Measurements from ENCODE around the gene SLC25A26. TPM values are rescaled to one million over a fixed set of nuclear protein-coding genes. Genes with fewer than 3 reads are reported as not detected.

The SLC25A26 gene
- total and polyA plus RNA-seq, 5 donors from 2014 or later = 23.4 to 47.7 (median 33.0) TPM

- Mint-ChIP-seq H3K4me1 (peaks cover 11 to 48% (median 38%) of the 10 kb centered on the region in 4 donors), H3K4me3 (no peak overlapping the region), H3K27ac (peak overlapping the region; percentile 72 to 99 (median 79)), H3K9me3 (peaks cover 0 to 2% (median 0%) of the 10 kb centered on the region in 7 donors), H3K36me3 (peaks cover 46% of the 10 kb centered on the region), H3K27me3 (no peaks in the 10 kb centered on the region)
- Histone ChIP-seq H3K36me3 (ENCODE audit: control insufficient read depth, insufficient read depth, low read length) (peaks cover 63% of the 10 kb centered on the region), H3K9me3 (ENCODE audit: control insufficient read depth in 2 of 2, low read length in 2 of 2) (no peaks in the 10 kb centered on the region), H3K27me3 (ENCODE audit: control insufficient read depth, insufficient read depth, low read length) (no peaks in the 10 kb centered on the region), H3K4me1 (ENCODE audit: control insufficient read depth, insufficient read depth, low read length, poor library complexity, severe bottlenecking) (peaks cover 32% of the 10 kb centered on the region), H3K27ac (ENCODE audit: insufficient read depth, low read length, poor library complexity, severe bottlenecking) (no peak overlapping the region), H3K4me3 (ENCODE audit: low read depth, low read length) (no peak overlapping the region)
- ATAC-seq (ENCODE audit: low read depth in 2 of 2) = no peak
- no peak for DNase-seq
Observed at GRCh38 chr3:66396161-66396760, 175.5 kb downstream of the SLC25A26 start.

- Histone ChIP-seq H3K36me3 (ENCODE audit: control insufficient read depth, insufficient read depth, low read length) (peaks cover 62% of the 10 kb centered on the region), H3K9me3 (ENCODE audit: control insufficient read depth in 2 of 2, low read length in 2 of 2) (no peaks in the 10 kb centered on the region), H3K27me3 (ENCODE audit: control insufficient read depth, insufficient read depth, low read length) (no peaks in the 10 kb centered on the region), H3K4me3 (ENCODE audit: low read depth, low read length) (no peak overlapping the region), H3K4me1 (ENCODE audit: control insufficient read depth, insufficient read depth, low read length, poor library complexity, severe bottlenecking) (peaks cover 29% of the 10 kb centered on the region), H3K27ac (ENCODE audit: insufficient read depth, low read length, poor library complexity, severe bottlenecking) (no peak overlapping the region)
- no peak overlapping the region for H3K4me3 Mint-ChIP-seq
- no peaks in the 10 kb centered on the region for H3K27me3 Mint-ChIP-seq
- peaks cover 10 to 42% (median 33%) of the 10 kb centered on the region in 4 donors for H3K4me1 Mint-ChIP-seq
- ATAC-seq (ENCODE audit: low read depth in 2 of 2) (no peak), DNase-seq (no peak)
- H3K36me3 Mint-ChIP-seq = peaks cover 46% of the 10 kb centered on the region
- H3K27ac Mint-ChIP-seq = peak overlapping the region; percentile 42 to 79 (median 72)
- H3K9me3 Mint-ChIP-seq = peaks cover 0 to 2% (median 0%) of the 10 kb centered on the region in 7 donors
Observed at GRCh38 chr3:66396888-66397287, 176.1 kb downstream of the SLC25A26 start.

- Histone ChIP-seq H3K36me3 (ENCODE audit: control insufficient read depth, insufficient read depth, low read length) (peaks cover 60% of the 10 kb centered on the region), H3K27me3 (ENCODE audit: control insufficient read depth, insufficient read depth, low read length) (no peaks in the 10 kb centered on the region), H3K4me1 (ENCODE audit: control insufficient read depth, insufficient read depth, low read length, poor library complexity, severe bottlenecking) (peaks cover 20% of the 10 kb centered on the region), H3K27ac (ENCODE audit: insufficient read depth, low read length, poor library complexity, severe bottlenecking) (no peak overlapping the region), H3K4me3 (ENCODE audit: low read depth, low read length) (no peak overlapping the region), H3K9me3 (ENCODE audit: control insufficient read depth in 2 of 2, low read length in 2 of 2) (no peaks in the 10 kb centered on the region)
- Mint-ChIP-seq H3K36me3 (peaks cover 37% of the 10 kb centered on the region), H3K4me1 (peaks cover 8 to 37% (median 25%) of the 10 kb centered on the region in 4 donors), H3K27me3 (no peaks in the 10 kb centered on the region), H3K4me3 (no peak overlapping the region), H3K27ac (peak overlapping the region; percentile 67 to 85 (median 79)), H3K9me3 (no peaks in the 10 kb centered on the region)
- ATAC-seq (ENCODE audit: low read depth in 2 of 2) (no peak), DNase-seq (no peak)
Observed at GRCh38 chr3:66397745-66398144, 176.9 kb downstream of the SLC25A26 start.

- Histone ChIP-seq H3K4me3 (ENCODE audit: low read depth, low read length) (no peak overlapping the region), H3K36me3 (ENCODE audit: control insufficient read depth, insufficient read depth, low read length) (peaks cover 62% of the 10 kb centered on the region), H3K27ac (ENCODE audit: insufficient read depth, low read length, poor library complexity, severe bottlenecking) (no peak overlapping the region), H3K9me3 (ENCODE audit: control insufficient read depth in 2 of 2, low read length in 2 of 2) (no peaks in the 10 kb centered on the region), H3K4me1 (ENCODE audit: control insufficient read depth, insufficient read depth, low read length, poor library complexity, severe bottlenecking) (peaks cover 14% of the 10 kb centered on the region), H3K27me3 (ENCODE audit: control insufficient read depth, insufficient read depth, low read length) (no peaks in the 10 kb centered on the region)
- DNase-seq = no peak
- Mint-ChIP-seq H3K36me3 (peaks cover 39% of the 10 kb centered on the region), H3K9me3 (no peaks in the 10 kb centered on the region), H3K4me3 (no peak overlapping the region), H3K4me1 (peaks cover 8 to 35% (median 21%) of the 10 kb centered on the region in 4 donors), H3K27me3 (no peaks in the 10 kb centered on the region), H3K27ac (peak overlapping the region; percentile 67 to 85 (median 79))
- no peak for ATAC-seq (ENCODE audit: low read depth in 2 of 2)
Observed at GRCh38 chr3:66398228-66399025, 177.6 kb downstream of the SLC25A26 start.

GRCh38 chr3:66399529-66400232 is 178.9 kb downstream of the SLC25A26 start:
- ATAC-seq (ENCODE audit: low read depth in 2 of 2) = no peak
- no peaks in the 10 kb centered on the region for H3K27me3 ChIP-seq (ENCODE audit: control insufficient read depth, insufficient read depth, low read length)
- H3K4me1 ChIP-seq (ENCODE audit: control insufficient read depth, insufficient read depth, low read length, poor library complexity, severe bottlenecking) = peaks cover 2% of the 10 kb centered on the region
- Mint-ChIP-seq H3K4me3 (no peak overlapping the region), H3K9me3 (no peaks in the 10 kb centered on the region), H3K27me3 (no peaks in the 10 kb centered on the region), H3K36me3 (peaks cover 30% of the 10 kb centered on the region), H3K27ac (peak overlapping the region in 1 of 3 donors; percentile 65), H3K4me1 (peaks cover 0 to 23% (median 8%) of the 10 kb centered on the region in 4 donors)
- H3K27ac ChIP-seq (ENCODE audit: insufficient read depth, low read length, poor library complexity, severe bottlenecking) = no peak overlapping the region
- no peak overlapping the region for H3K4me3 ChIP-seq (ENCODE audit: low read depth, low read length)
- H3K36me3 ChIP-seq (ENCODE audit: control insufficient read depth, insufficient read depth, low read length) = peaks cover 70% of the 10 kb centered on the region
- no peaks in the 10 kb centered on the region for H3K9me3 ChIP-seq (ENCODE audit: control insufficient read depth in 2 of 2, low read length in 2 of 2)
- DNase-seq = no peak

GRCh38 chr3:66400411-66401156 is 179.8 kb downstream of the SLC25A26 start:
- Histone ChIP-seq H3K4me1 (ENCODE audit: control insufficient read depth, insufficient read depth, low read length, poor library complexity, severe bottlenecking) (no peaks in the 10 kb centered on the region), H3K4me3 (ENCODE audit: low read depth, low read length) (no peak overlapping the region), H3K9me3 (ENCODE audit: control insufficient read depth in 2 of 2, low read length in 2 of 2) (no peaks in the 10 kb centered on the region), H3K27me3 (ENCODE audit: control insufficient read depth, insufficient read depth, low read length) (no peaks in the 10 kb centered on the region), H3K36me3 (ENCODE audit: control insufficient read depth, insufficient read depth, low read length) (peaks cover 73% of the 10 kb centered on the region), H3K27ac (ENCODE audit: insufficient read depth, low read length, poor library complexity, severe bottlenecking) (no peak overlapping the region)
- no peaks in the 10 kb centered on the region for H3K9me3 Mint-ChIP-seq
- H3K27ac Mint-ChIP-seq = peak overlapping the region in 1 of 3 donors; percentile 65
- H3K4me3 Mint-ChIP-seq = no peak overlapping the region
- H3K4me1 Mint-ChIP-seq = peaks cover 0 to 15% (median 3%) of the 10 kb centered on the region in 4 donors
- no peak for DNase-seq
- no peaks in the 10 kb centered on the region for H3K27me3 Mint-ChIP-seq
- peaks cover 26% of the 10 kb centered on the region for H3K36me3 Mint-ChIP-seq
- ATAC-seq (ENCODE audit: low read depth in 2 of 2) = no peak

- Histone ChIP-seq H3K4me3 (ENCODE audit: low read depth, low read length) (no peak overlapping the region), H3K27ac (ENCODE audit: insufficient read depth, low read length, poor library complexity, severe bottlenecking) (no peak overlapping the region), H3K27me3 (ENCODE audit: control insufficient read depth, insufficient read depth, low read length) (no peaks in the 10 kb centered on the region), H3K4me1 (ENCODE audit: control insufficient read depth, insufficient read depth, low read length, poor library complexity, severe bottlenecking) (no peaks in the 10 kb centered on the region), H3K36me3 (ENCODE audit: control insufficient read depth, insufficient read depth, low read length) (peaks cover 73% of the 10 kb centered on the region), H3K9me3 (ENCODE audit: control insufficient read depth in 2 of 2, low read length in 2 of 2) (no peaks in the 10 kb centered on the region)
- Mint-ChIP-seq H3K27me3 (no peaks in the 10 kb centered on the region), H3K27ac (peak overlapping the region in 1 of 3 donors; percentile 59), H3K36me3 (peaks cover 26% of the 10 kb centered on the region), H3K4me1 (peaks cover 0 to 15% (median 3%) of the 10 kb centered on the region in 4 donors), H3K9me3 (no peaks in the 10 kb centered on the region), H3K4me3 (no peak overlapping the region)
- ATAC-seq (ENCODE audit: low read depth in 2 of 2) (no peak), DNase-seq (no peak)
Observed at GRCh38 chr3:66401157-66401550, 180.4 kb downstream of the SLC25A26 start.

Measured in CD4-positive, CD25-positive, alpha-beta regulatory T cell (primary cell).